GM21737 (cell line): ENCODE results near the gene PAX7.
"Not testable (repeated sequence)": the region's sequence is repeated elsewhere in the genome, so short reads cannot be mapped to it uniquely, and the experiment has no call there.

Source experiments
- ATAC-seq: cut with Tn5 transposase; IDR thresholded peaks from one replicate; pipeline ENCODE4 v1.9.1; 2021; ENCODE audit warnings: mild to moderate bottlenecking, moderate library complexity; ENCODE audit not compliant: unreplicated experiment

PAX7 gene

DNA sequence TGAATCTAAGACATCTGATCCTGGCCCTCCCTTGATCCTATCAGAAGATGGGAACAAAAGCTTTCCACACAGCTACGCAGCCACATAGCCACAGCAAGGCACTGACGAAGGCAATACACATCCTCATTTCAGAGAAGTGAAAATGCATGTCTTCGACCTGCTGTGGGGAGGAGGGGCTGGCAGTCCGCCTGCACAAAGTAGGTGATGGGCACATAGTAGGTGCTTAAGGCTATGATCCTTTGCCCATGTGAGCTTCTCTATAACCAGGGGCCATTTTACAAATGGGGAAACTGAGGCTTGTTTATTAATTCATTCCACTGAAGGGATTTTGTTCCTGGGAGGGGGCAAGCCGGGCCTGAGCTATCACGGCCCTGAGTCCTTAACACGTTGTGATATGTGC is 94.2 kb downstream of the PAX7 start:
- no peak for ATAC-seq

GRCh38 chr1:18725231-18725895 is 94.7 kb downstream of the PAX7 start:
- no peak for ATAC-seq

- ATAC-seq: no peak
Observed at GRCh38 chr1:18726368-18726767, 95.7 kb downstream of the PAX7 start.

DNA sequence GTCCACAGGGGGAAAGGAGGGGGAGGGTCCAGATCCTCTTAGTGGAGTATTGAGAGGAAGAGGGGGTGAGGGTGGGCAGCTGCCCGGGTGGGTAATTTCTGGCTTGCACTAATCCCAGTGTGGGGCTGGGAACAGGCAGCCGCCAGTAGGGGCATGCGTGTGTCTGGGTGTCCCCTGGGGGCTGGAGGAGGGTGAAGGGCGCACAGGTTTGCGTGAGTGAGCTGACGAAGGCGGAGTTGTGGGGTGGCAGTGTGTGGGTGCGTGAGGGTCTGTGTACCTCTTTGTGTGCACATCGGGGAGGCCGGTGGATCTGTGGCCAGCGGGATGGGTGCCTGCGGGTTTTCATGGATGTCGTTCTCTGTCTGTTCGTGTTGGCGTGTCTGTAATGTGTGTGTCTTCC is 97.3 kb downstream of the PAX7 start:
- no peak for ATAC-seq

- no peak for ATAC-seq
Observed at GRCh38 chr1:18730321-18730720, 99.7 kb downstream of the PAX7 start.

DNA sequence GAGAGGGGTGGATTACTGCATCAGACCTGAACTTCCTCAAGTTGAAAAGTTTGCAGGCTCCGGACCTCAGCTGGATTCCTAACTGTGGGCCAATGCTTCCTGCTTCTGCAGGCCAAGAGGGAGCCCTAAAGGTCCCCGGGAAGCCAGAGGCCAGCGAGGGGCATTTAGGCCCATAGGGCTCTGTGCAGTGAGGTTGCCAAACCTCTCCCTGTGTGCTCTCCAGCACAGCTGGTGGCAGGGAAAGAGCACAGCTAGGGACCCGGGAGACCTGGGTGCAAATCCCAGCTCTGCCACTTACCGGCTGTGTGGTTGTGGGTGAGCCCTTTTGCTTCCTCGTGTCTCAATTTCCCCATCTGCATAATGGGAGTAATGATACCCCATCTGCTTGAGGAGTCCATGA is 100.5 kb downstream of the PAX7 start:
- ATAC-seq: no peak

GRCh38 chr1:18731591-18732235 is 101.1 kb downstream of the PAX7 start:
- no peak for ATAC-seq

DNA sequence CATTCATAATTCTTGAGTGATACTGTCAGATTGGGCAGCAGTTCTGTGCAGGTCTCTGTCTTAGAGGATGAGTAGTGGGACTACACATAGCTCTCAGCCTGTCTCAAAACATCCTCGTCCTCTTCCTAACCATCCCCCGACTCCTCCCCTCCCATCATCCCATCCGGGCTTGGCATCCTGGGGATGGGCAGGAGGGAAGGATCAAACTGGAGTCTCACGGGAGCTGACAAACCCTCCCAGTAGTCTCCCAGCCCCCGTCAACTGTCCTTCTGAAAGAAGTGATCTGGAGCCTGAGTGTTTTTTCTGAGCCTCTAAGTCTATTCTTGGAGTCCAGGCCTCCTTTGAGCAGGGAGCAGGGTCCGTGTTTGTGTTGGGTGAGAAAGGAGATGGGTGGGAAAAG is 102.0 kb downstream of the PAX7 start:
- no peak for ATAC-seq

DNA sequence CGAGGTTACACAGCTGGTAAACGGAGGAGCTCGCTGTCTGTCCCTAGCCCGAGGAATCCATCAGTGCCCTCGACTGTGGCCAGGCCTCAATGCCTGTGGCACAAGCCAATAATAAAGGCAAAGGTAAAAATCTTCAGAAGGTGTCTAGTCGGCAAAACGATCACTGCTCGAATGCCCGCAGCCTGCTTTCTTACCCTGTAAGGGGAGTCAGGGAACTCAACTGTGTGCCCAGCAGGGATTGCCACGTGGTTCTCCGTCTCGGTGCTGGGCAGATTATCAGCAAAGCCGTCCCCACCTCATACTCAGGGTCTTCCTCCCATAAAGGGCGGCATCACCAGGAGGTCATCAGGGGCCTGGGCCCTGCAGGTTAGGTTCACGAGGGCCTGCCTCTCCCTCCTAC is 103.4 kb downstream of the PAX7 start:
- no peak for ATAC-seq

- no peak for ATAC-seq
Observed at GRCh38 chr1:18734461-18735223, 104.0 kb downstream of the PAX7 start.

DNA sequence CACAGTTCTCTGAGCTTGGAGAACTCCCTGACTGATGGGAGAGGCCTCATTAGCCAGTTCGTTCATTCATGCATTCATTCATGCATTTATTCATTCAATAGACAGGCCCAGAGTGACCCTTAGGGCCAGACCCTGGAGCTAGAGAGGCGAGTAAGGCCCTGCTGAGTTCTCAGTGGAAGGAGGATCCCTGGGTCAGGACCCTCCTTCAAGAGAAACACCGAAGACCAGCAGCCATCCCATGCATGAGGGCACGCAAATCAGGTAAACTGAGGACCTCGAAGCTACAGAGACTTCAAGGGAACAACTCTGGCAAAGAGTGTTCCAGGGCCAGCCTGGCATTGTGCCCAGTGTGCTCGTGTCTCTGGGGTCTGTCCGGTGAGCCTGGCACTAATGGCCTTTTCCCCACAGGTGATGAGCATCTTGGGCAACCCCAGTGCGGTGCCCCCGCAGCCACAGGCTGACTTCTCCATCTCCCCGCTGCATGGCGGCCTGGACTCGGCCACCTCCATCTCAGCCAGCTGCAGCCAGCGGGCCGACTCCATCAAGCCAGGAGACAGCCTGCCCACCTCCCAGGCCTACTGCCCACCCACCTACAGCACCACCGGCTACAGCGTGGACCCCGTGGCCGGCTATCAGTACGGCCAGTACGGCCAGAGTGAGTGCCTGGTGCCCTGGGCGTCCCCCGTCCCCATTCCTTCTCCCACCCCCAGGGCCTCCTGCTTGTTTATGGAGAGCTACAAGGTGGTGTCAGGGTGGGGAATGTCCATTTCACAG is 104.8 kb downstream of the PAX7 start:
- no peak for ATAC-seq

GRCh38 chr1:18736958-18737357 is 106.3 kb downstream of the PAX7 start:
- no peak for ATAC-seq

DNA sequence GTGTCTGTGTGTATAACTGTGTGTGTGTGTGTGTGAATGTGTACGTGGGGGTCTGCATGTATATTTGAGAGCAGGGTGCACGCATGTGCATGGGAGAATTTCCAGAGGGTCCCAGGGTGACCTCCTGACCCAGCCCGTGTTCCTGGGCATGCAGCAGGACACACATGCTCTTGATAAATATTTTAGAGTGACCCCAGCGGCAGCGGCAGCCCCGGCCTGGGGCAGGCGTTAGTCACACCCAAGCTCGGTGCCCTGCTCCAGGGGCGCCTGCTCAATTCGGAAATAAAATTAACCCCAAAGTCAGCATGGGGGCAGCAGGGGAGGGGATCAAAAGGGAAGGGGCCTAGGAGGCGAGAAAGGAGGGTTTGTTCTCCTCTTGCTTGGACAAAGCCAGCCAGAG is 107.5 kb downstream of the PAX7 start:
- ATAC-seq: no peak

- no peak for ATAC-seq
Observed at GRCh38 chr1:18738617-18739016, 108.0 kb downstream of the PAX7 start.

DNA sequence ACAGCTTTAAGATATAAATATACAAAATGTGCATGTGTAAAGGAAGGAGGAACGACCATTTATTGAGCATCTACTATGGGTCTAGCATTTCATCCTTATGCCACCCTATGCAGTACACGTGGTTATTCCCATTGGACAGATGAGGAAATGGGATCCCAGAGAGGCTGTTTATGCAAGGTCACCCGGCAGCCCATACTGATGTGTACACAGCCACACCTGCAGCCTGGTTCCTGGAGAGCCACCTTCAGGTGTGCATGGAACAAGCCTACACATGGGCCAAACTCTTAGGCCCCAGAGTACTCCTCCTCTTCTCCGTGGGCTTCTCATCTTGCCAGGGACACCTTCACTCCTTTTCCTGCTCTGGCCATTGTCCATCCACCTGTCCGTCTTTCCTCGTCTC is 108.8 kb downstream of the PAX7 start:
- ATAC-seq: no peak

DNA sequence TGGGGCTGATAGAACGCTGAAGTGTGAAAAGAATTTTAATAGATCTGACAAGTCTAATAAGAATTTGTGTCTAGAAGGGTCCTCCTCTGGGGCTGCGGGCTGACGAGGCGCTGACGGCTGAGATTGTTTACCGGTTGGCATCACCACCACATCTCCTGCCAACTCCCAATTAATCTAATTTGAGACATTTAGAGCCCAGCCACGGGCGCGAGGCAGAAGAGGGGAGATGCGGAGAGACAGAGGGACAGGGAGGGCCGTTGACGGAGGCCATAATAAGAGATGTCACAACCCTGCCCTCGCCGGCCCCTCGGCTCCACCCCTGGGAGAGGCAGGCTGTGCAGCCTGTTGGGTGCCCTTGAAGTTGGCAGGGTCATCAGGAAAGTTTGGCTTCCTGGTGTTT is 109.3 kb downstream of the PAX7 start:
- ATAC-seq: no peak

- no peak for ATAC-seq
Observed at GRCh38 chr1:18740617-18741016, 110.0 kb downstream of the PAX7 start.

GRCh38 chr1:18743233-18743632 is 112.6 kb downstream of the PAX7 start:
- no peak for ATAC-seq

- not testable (repeated sequence) for ATAC-seq
Observed at GRCh38 chr1:18744381-18744780, 113.7 kb downstream of the PAX7 start.

DNA sequence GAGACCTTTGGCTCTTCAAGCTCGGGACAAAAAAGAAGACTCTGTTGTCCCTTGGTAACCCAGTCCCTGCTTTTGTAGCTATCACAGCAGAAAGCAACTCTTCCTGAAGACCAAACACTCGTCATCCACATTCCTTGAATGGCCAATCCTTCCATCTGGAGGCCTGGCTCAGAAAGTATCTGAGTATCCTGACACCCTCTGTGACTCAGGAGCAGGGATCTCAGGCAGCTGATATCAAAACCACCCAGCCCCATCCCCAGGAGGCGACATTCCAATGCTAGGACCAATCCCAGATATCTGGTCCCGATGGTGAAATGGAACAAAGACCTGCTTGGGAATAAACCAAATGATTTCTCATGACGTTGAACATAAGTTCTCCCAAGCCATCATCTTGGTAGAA is 116.3 kb downstream of the PAX7 start:
- ATAC-seq: no peak

GRCh38 chr1:18747671-18748070 is 117.0 kb downstream of the PAX7 start:
- ATAC-seq: no peak
